ENCODE data around the gene TNFRSF13B. TPM values are rescaled to one million over a fixed set of nuclear protein-coding genes. Genes with fewer than 3 reads are reported as not detected.

TNFRSF13B gene
- total RNA-seq, 4 donors from 2014 or later: 9.2 TPM; not detected in 3

GRCh38 chr17:16889088-16889465, 82.8 kb downstream of the TNFRSF13B start:
- Histone ChIP-seq H3K27me3 (no peaks in the 10 kb centered on the region), H3K4me1 (no peaks in the 10 kb centered on the region), H3K9me3 (no peaks in the 10 kb centered on the region), H3K4me3 (no peak overlapping the region), H3K27ac (no peak overlapping the region), H3K36me3 (no peaks in the 10 kb centered on the region)
- intact Hi-C loops (cut with DNase I; ENCODE audit: low total_unique reads) (no loop called here), in situ Hi-C loops (cut with MboI; ENCODE audit: low pct_ligation_motif_present in 1 of 4, low pct_unique_long_range_greater_than_20kb in 1 of 4, low sequenced_read_pairs in 3 of 4) (no loop called here)
- 84% methylated on average over 5 of the region's 5 CpGs; no CpG with 5 or more reads in 1 of the 2 donors for WGBS, 2 donors (ENCODE audit: low coverage in 1 of 2)
- TF ChIP-seq EP300 (IDR thresholded peaks at IDR 0.05; ENCODE audit: low read depth) (no peak), POLR2A (IDR thresholded peaks at IDR 0.05) (no peak), CTCF (IDR thresholded peaks at IDR 0.05) (no peak), POLR2AphosphoS5 (IDR thresholded peaks at IDR 0.05) (no peak)
- DNase-seq: no peak

Small RNA genes lying within 50 kb of the gene (small RNA-seq; reads per million reads assigned to genes)
- gene AL353996.1: 0 reads per million in 4 donors

Other genes with a start within 250 kb of the TNFRSF13B start
- 100 to 1,000 TPM; 124 to 368 (median 158) TPM for gene MPRIP, start 70.3 kb upstream of the TNFRSF13B start, total RNA-seq
- gene PLD6, start 234.2 kb upstream of the TNFRSF13B start, total RNA-seq: 1 to 10 TPM in 2 of 4 donors, under 1 TPM in 1, not detected in 1; 0.75 to 3.2 (median 1.4) TPM